HepG2 (cell line): ENCODE data around the gene EEFSEC. TPM values are rescaled to one million over a fixed set of nuclear protein-coding genes. Genes with fewer than 3 reads are reported as not detected.

Experiments
- ATAC-seq: fragments of 200-7000 bp; cut with Tn5 transposase; 3 replicates; pipeline ENCODE4 v1.9.1; 2020; ENCODE audit warnings: mild to moderate bottlenecking, moderate library complexity
- BruUV-seq: library from RNA; stranded (reverse); fragments of 400-500 nt; replicated peaks from 2 replicates; lab custom pipeline; 2021; lab: Mats Ljungman, UMichigan
- CTCF ChIA-PET: fragments of 300-600 bp; formaldehyde crosslinking; extraction: SDS; loops from one replicate; lab custom pipeline; 2021; ENCODE audit warnings: low total read pairs, inconsistent platforms, low intra/inter-chr PET ratio; lab: Yijun Ruan, JAX
- POLR2A ChIA-PET: fragments of 350-600 bp; sonication (Branson Sonifier 250); formaldehyde crosslinking; loops from one replicate; lab custom pipeline; 2020; ENCODE audit warnings: antibody characterized with exemption, inconsistent platforms; lab: Yijun Ruan, JAX
- DNase-seq: peaks from one replicate; pipeline ENCODE4 v3.0.0-alpha.2; 2015; ENCODE audit warnings: low spot score
- FAIRE-seq: peaks from 3 replicates; lab custom pipeline; 2011; peaks lifted over from hg19 to GRCh38; lab: Jason Lieb, UNC
- H2AFZ ChIP-seq: one replicate; pipeline ENCODE4 v1.6.1; 2011; ENCODE audit warnings: low read length, inconsistent platforms
- H3K27ac ChIP-seq: fragments of 300-600 bp; 3 replicates; pipeline ENCODE4 v1.8.0; 2011; ENCODE audit warnings: mixed run types, mild to moderate bottlenecking, mixed read lengths, low read length, inconsistent platforms; ENCODE audit not compliant: insufficient read depth; ENCODE audit errors: extremely low read length
- H3K27me3 ChIP-seq, 2 experiments: fragments of 200-600 bp in 1 of 2; 2 replicates in 1 of 2; 3 replicates in 1 of 2; pipeline versions ENCODE4 v1.6.0 to v1.8.0; 2011; ENCODE audit warnings: low read length in 2 of 2, mild to moderate bottlenecking in 2 of 2, moderate library complexity in 2 of 2, inconsistent platforms in 1 of 2; ENCODE audit not compliant: insufficient read depth in 2 of 2, control insufficient read depth in 1 of 2
- H3K36me3 ChIP-seq, 2 experiments: fragments of 200-600 bp in 1 of 2; replicated peaks in 1 of 2; 2 replicates in 1 of 2; 3 replicates in 1 of 2; pipeline versions ENCODE4 v1.5.1 to v1.8.0; 2011; ENCODE audit warnings: low read length in 2 of 2, inconsistent platforms in 1 of 2; ENCODE audit not compliant: insufficient read depth in 2 of 2, control insufficient read depth in 1 of 2
- H3K4me1 ChIP-seq: 2 replicates; pipeline ENCODE4 v1.5.1; 2012; ENCODE audit warnings: low read length, inconsistent platforms; ENCODE audit not compliant: insufficient read depth
- H3K4me2 ChIP-seq: 2 replicates; pipeline ENCODE4 v1.6.0; 2011; ENCODE audit warnings: low read depth, low read length, inconsistent platforms
- H3K4me3 ChIP-seq, 3 experiments: fragments of 200-600 bp in 1 of 3; sonication (generic), shearing (Covaris generic) in 1 of 3; replicated peaks in 1 of 3; 2 replicates each; pipeline ENCODE4 v1.5.1; 2011 to 2016; ENCODE audit warnings: low read length in 3 of 3, inconsistent platforms in 2 of 3, low read depth in 2 of 3, mild to moderate bottlenecking in 2 of 3, control low read depth in 1 of 3, mixed read lengths in 1 of 3; ENCODE audit not compliant: insufficient read depth in 1 of 3
- H3K79me2 ChIP-seq: one replicate; pipeline ENCODE4 v1.6.1; 2011; ENCODE audit warnings: low read length, inconsistent platforms; ENCODE audit not compliant: insufficient read depth
- H3K9ac ChIP-seq: 2 replicates; pipeline ENCODE4 v1.6.0; 2011; ENCODE audit warnings: mild to moderate bottlenecking, low read depth, low read length, inconsistent platforms; ENCODE audit not compliant: insufficient read depth
- H3K9me3 ChIP-seq: 2 replicates; pipeline ENCODE4 v1.5.1; 2012; ENCODE audit warnings: mild to moderate bottlenecking, low read length
- H4K20me1 ChIP-seq: 2 replicates; pipeline ENCODE4 v1.6.0; 2011; ENCODE audit warnings: inconsistent platforms, mild to moderate bottlenecking, low read length, moderate library complexity; ENCODE audit not compliant: insufficient read depth
- FOXK1 ChIP-seq: sonication (generic); formaldehyde crosslinking; IDR thresholded peaks from 2 replicates; pipeline ENCODE4 v1.4.0; 2020; ENCODE audit warnings: low read depth, missing genetic modification reagents, borderline replicate concordance
- KAT8 ChIP-seq: IDR thresholded peaks from 2 replicates; pipeline ENCODE4 v1.6.1; 2016; ENCODE audit warnings: missing genetic modification reagents, missing compliant biosample characterization
- KDM5A ChIP-seq: fragments of 200-600 bp; sonication (generic); IDR thresholded peaks from 2 replicates; pipeline ENCODE4 v1.7.0; 2018; ENCODE audit warnings: antibody characterized with exemption, mild to moderate bottlenecking, low read length, borderline replicate concordance
- MNT ChIP-seq: fragments of 450-650 bp; IDR thresholded peaks from 2 replicates; pipeline ENCODE4 v1.6.1; 2016
- THAP9 ChIP-seq: sonication (generic); formaldehyde crosslinking; IDR thresholded peaks from 2 replicates; pipeline ENCODE4; 2020; ENCODE audit warnings: missing genetic modification reagents, mild to moderate bottlenecking, borderline replicate concordance
- ZNF768 ChIP-seq: sonication (generic); formaldehyde crosslinking; IDR thresholded peaks from 2 replicates; pipeline ENCODE4 v1.4.0; 2020; ENCODE audit warnings: missing genetic modification reagents
- WGBS: methylation state at CpG from one replicate; pipeline ENCODE4 v1.1.6; 2017; ENCODE audit warnings: low lambda C conversion rate; 5-methylcytosine and 5-hydroxymethylcytosine counted together
- in situ Hi-C: cut with HindIII; loops from 2 replicates; pipeline ENCODE4 v1.10.0; 2017; ENCODE audit warnings: low pct_unique_long_range_greater_than_20kb; ENCODE audit not compliant: extremely low pct_ligation_motif_present
- intact Hi-C: fragments of 100-400 bp; cut with micrococcal nuclease; formaldehyde crosslinking; loops from one replicate; pipeline ENCODE4 v1.10.0; 2022; ENCODE audit not compliant: unreplicated experiment
- polyA plus RNA-seq, 8 experiments: library from polyadenylated mRNA; depleted of rRNA in 3 of 8; stranded (reverse) in 7 of 8; unstranded in 1 of 8; fragments of >200 nt; fragmentation: Illumina TruSeq in 4 of 8; extraction: Trizol in 4 of 8; gene quantifications; 2 replicates each; pipeline versions ENCODE4 v1.2.1 to v1.2.3, GENCODE V29; 2011 to 2016; ENCODE audit warnings: low read depth in 4 of 8, missing spikeins in 1 of 8, mixed read lengths in 1 of 8; ENCODE audit not compliant: insufficient read depth in 1 of 8
- total RNA-seq, 5 experiments: library from RNA; depleted of rRNA; stranded (reverse); fragments of >200 nt; fragmentation: Illumina TruSeq; extraction: Trizol; gene quantifications; 2 replicates each; pipeline ENCODE4 v1.2.3, GENCODE V29; 2016; ENCODE audit warnings: low read depth in 1 of 5

EEFSEC gene
- total and polyA plus RNA-seq, 2 of the 13 experiments (the other 11 are each of a cell fraction or from before 2014, with no cell fraction given), result 6.4 to 24.2 TPM

GRCh38 chr3:128429275-128429674 is 276.0 kb downstream of the EEFSEC start:
- no TSS peak for BruUV-seq
- ChIA-PET CTCF (no interaction called here), POLR2A (no interaction called here)
- DNase-seq (no peak), ATAC-seq (no peak), FAIRE-seq (no peak)
- H3K4me3 ChIP-seq, result no peak overlapping the region
- no peak overlapping the region for H2AFZ ChIP-seq
- no peaks in the 10 kb centered on the region for H3K9me3 ChIP-seq
- H4K20me1 ChIP-seq, result no peaks in the 10 kb centered on the region
- intact Hi-C loops, result loop anchor here (5.0 to 10.0 kb wide), 3 partner anchors 107 to 257 kb away; no protein-coding TSS in a partner anchor
- H3K36me3 ChIP-seq, result no peaks in the 10 kb centered on the region
- in situ Hi-C loops, result loop anchor here (5.0 kb wide), 1 partner anchor 58 kb away; no protein-coding TSS in a partner anchor
- no peak overlapping the region for H3K4me2 ChIP-seq
- TF ChIP-seq KDM5A, result no peak
- H3K9ac ChIP-seq, result no peak overlapping the region
- H3K79me2 ChIP-seq, result no peaks in the 10 kb centered on the region
- WGBS, result 54% methylated on average over 7 of the region's 15 CpGs
- peaks cover 18 to 60% of the 10 kb centered on the region in 2 experiments for H3K27me3 ChIP-seq
- no peak overlapping the region for H3K27ac ChIP-seq
- H3K4me1 ChIP-seq, result peaks cover 22% of the 10 kb centered on the region; the same call in 1 of the 2 replicates

- H3K9ac ChIP-seq, result no peak overlapping the region
- H3K27me3 ChIP-seq, result peaks cover 18 to 60% of the 10 kb centered on the region in 2 experiments
- WGBS, result 40% methylated on average over 2 of the region's 8 CpGs
- no peak overlapping the region for H2AFZ ChIP-seq
- DNase-seq (no peak), FAIRE-seq (no peak), ATAC-seq (no peak)
- CTCF ChIA-PET, result no interaction called here
- no peak overlapping the region for H3K4me2 ChIP-seq
- peak; percentile 68; the same call in 1 of the 2 replicates for TF ChIP-seq ZNF768
- no peak for TF ChIP-seq KAT8 (CRISPR knock-in tag)
- TF ChIP-seq THAP9 (CRISPR knock-in tag), result no peak
- no peak for TF ChIP-seq FOXK1 (CRISPR knock-in tag)
- peak; percentile 85 for TF ChIP-seq MNT
- no peaks in the 10 kb centered on the region for H4K20me1 ChIP-seq
- H3K4me3 ChIP-seq, result no peak overlapping the region
- in situ Hi-C loops, result loop anchor here (5.0 kb wide), 1 partner anchor 58 kb away; no protein-coding TSS in a partner anchor
- no peaks in the 10 kb centered on the region for H3K9me3 ChIP-seq
- intact Hi-C loops, result loop anchor here (5.0 to 10.0 kb wide), 3 partner anchors 107 to 257 kb away; no protein-coding TSS in a partner anchor
- no TSS peak for BruUV-seq
- H3K4me1 ChIP-seq, result peaks cover 22% of the 10 kb centered on the region; the same call in 1 of the 2 replicates
- POLR2A ChIA-PET, result no interaction called here
- no peaks in the 10 kb centered on the region for H3K79me2 ChIP-seq
- H3K36me3 ChIP-seq, result no peaks in the 10 kb centered on the region
- no peak overlapping the region for H3K27ac ChIP-seq
These were observed 276.5 kb downstream of the EEFSEC start for GRCh38 chr3:128429751-128430150.
